ENCODE measurements around the gene ELOVL2. TPM values are rescaled to one million over a fixed set of nuclear protein-coding genes. Genes with fewer than 3 reads are reported as not detected.

Gene ELOVL2
- total and polyA plus RNA-seq, 10 of the 15 experiments (the other 5 are each of a cell fraction or from before 2014, with no cell fraction given), result 0.01 to 0.03 TPM; not detected in 8

DNA sequence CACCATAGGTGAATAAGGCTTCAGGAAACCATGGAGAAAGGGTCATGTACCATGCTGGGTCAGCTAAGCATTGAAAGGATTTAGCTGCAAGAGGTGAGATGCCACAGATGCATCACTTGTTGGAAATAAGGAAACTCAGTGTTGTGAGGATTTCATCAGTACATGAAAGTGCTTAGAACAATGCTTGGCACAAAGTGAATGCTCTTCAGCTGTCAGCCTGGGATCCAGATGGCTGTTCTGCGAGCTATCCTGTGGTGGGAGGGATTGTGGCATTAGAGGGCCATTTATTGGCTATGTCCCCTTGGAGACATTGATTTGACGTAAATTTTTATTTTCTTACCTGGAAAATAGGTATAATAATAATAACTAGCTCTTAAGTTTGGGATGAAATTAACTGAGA lies 53.0 kb downstream of the ELOVL2 start:
- H3K27me3 ChIP-seq (replicated peaks in 1 of 2; ENCODE audit: control insufficient read depth in 2 of 2, insufficient read depth in 2 of 2, low read length in 1 of 2), result no peaks in the 10 kb centered on the region
- H2AFZ ChIP-seq (ENCODE audit: control insufficient read depth, low read depth, low read length), result no peak overlapping the region
- H3K9me3 ChIP-seq (replicated peaks; ENCODE audit: control insufficient read depth, insufficient read depth, low read length), result no peaks in the 10 kb centered on the region
- H3K4me1 ChIP-seq (ENCODE audit: control insufficient read depth, insufficient read depth, low read length), result no peaks in the 10 kb centered on the region
- 27% methylated on average over 2 of the region's 2 CpGs for WGBS (ENCODE audit: insufficient coverage, insufficient replicate concordance, low lambda C conversion rate, missing lambda C conversion rate)
- no peaks in the 10 kb centered on the region for H3K79me2 ChIP-seq (ENCODE audit: control insufficient read depth, insufficient read depth, low read length)
- no peak overlapping the region for H3K4me2 ChIP-seq (ENCODE audit: control insufficient read depth, insufficient read depth)
- H4K20me1 ChIP-seq (ENCODE audit: control insufficient read depth, insufficient read depth), result no peaks in the 10 kb centered on the region
- no TSS peak for BruUV-seq (replicated peaks)
- intact Hi-C loops (cut with micrococcal nuclease; ENCODE audit: unreplicated experiment), result loop anchor here (5.0 kb wide), 1 partner anchor 46 kb away; no protein-coding TSS in a partner anchor
- ChIA-PET CTCF (interaction anchor here (0.7 to 0.9 kb wide), 2 partner anchors 11 to 36 kb away, joined by 3 to 4 read pairs; no protein-coding TSS in a partner anchor), RAD21 (ENCODE audit: unreplicated experiment) (no interaction called here), SMC1A (ENCODE audit: uncharacterized antibody, unreplicated experiment) (interaction anchor here (0.9 kb wide), 1 partner anchor 36 kb away, joined by 4 read pairs; no protein-coding TSS in a partner anchor), POLR2A (no interaction called here)
- in situ Hi-C loops (cut with MboI), result no loop called here
- no peak overlapping the region for H3K9ac ChIP-seq (ENCODE audit: control insufficient read depth, insufficient read depth, low read length)
- ATAC-seq, result no peak
- H3K36me3 ChIP-seq (ENCODE audit: control insufficient read depth in 2 of 2, insufficient read depth in 2 of 2, low read length in 1 of 2), result no peaks in the 10 kb centered on the region
- FAIRE-seq, result no peak
- DNase-seq (ENCODE audit: low read depth, low spot score), result no peak
- H3K4me3 ChIP-seq, result no peak overlapping the region
- H3K27ac ChIP-seq (ENCODE audit: control insufficient read depth, insufficient read depth), result no peak overlapping the region
- TF ChIP-seq MTA3 (IDR thresholded peaks at IDR 0.05; ENCODE audit: borderline replicate concordance, low read length) (no peak), SMAD1 (IDR thresholded peaks at IDR 0.05; ENCODE audit: low read depth, partially characterized antibody) (no peak), ESRRA (IDR thresholded peaks at IDR 0.05; ENCODE audit: low read length) (no peak), SIX5 (IDR thresholded peaks at IDR 0.05; ENCODE audit: low read depth, low read length, severe bottlenecking) (no peak), CREM (IDR thresholded peaks at IDR 0.05; ENCODE audit: low read depth) (no peak), SPI1 (IDR thresholded peaks at IDR 0.05; ENCODE audit: borderline replicate concordance, insufficient read depth, low read depth, low read length) (no peak), WRNIP1 (IDR thresholded peaks at IDR 0.05; ENCODE audit: borderline replicate concordance, low read depth, low read length) (no peak), PAX5 (IDR thresholded peaks at IDR 0.05; ENCODE audit: borderline replicate concordance, low read depth, low read length) (no peak)
- TF ChIP-seq, protein P1, sequence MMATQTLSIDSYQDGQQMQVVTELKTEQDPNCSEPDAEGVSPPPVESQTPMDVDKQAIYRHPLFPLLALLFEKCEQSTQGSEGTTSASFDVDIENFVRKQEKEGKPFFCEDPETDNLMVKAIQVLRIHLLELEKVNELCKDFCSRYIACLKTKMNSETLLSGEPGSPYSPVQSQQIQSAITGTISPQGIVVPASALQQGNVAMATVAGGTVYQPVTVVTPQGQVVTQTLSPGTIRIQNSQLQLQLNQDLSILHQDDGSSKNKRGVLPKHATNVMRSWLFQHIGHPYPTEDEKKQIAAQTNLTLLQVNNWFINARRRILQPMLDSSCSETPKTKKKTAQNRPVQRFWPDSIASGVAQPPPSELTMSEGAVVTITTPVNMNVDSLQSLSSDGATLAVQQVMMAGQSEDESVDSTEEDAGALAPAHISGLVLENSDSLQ (IDR thresholded peaks at IDR 0.05), result no peak
- TF ChIP-seq, protein P2, sequence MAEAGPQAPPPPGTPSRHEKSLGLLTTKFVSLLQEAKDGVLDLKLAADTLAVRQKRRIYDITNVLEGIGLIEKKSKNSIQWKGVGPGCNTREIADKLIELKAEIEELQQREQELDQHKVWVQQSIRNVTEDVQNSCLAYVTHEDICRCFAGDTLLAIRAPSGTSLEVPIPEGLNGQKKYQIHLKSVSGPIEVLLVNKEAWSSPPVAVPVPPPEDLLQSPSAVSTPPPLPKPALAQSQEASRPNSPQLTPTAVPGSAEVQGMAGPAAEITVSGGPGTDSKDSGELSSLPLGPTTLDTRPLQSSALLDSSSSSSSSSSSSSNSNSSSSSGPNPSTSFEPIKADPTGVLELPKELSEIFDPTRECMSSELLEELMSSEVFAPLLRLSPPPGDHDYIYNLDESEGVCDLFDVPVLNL (IDR thresholded peaks at IDR 0.05; ENCODE audit: low read depth, low read length), result no peak
- TF ChIP-seq, protein P3, sequence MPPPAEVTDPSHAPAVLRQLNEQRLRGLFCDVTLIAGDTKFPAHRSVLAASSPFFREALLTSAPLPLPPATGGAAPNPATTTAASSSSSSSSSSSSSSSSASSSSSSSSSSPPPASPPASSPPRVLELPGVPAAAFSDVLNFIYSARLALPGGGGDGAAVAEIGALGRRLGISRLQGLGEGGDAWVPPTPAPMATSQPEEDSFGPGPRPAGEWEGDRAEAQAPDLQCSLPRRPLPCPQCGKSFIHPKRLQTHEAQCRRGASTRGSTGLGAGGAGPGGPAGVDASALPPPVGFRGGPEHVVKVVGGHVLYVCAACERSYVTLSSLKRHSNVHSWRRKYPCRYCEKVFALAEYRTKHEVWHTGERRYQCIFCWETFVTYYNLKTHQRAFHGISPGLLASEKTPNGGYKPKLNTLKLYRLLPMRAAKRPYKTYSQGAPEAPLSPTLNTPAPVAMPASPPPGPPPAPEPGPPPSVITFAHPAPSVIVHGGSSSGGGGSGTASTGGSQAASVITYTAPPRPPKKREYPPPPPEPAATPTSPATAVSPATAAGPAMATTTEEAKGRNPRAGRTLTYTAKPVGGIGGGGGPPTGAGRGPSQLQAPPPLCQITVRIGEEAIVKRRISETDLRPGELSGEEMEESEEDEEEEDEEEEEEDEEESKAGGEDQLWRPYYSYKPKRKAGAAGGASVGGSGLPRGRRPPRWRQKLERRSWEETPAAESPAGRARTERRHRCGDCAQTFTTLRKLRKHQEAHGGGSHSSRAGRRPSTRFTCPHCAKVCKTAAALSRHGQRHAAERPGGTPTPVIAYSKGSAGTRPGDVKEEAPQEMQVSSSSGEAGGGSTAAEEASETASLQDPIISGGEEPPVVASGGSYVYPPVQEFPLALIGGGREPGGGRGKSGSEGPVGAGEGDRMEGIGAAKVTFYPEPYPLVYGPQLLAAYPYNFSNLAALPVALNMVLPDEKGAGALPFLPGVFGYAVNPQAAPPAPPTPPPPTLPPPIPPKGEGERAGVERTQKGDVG (CRISPR knock-in tag; IDR thresholded peaks at IDR 0.05), result no peak
- TF ChIP-seq, protein P4, sequence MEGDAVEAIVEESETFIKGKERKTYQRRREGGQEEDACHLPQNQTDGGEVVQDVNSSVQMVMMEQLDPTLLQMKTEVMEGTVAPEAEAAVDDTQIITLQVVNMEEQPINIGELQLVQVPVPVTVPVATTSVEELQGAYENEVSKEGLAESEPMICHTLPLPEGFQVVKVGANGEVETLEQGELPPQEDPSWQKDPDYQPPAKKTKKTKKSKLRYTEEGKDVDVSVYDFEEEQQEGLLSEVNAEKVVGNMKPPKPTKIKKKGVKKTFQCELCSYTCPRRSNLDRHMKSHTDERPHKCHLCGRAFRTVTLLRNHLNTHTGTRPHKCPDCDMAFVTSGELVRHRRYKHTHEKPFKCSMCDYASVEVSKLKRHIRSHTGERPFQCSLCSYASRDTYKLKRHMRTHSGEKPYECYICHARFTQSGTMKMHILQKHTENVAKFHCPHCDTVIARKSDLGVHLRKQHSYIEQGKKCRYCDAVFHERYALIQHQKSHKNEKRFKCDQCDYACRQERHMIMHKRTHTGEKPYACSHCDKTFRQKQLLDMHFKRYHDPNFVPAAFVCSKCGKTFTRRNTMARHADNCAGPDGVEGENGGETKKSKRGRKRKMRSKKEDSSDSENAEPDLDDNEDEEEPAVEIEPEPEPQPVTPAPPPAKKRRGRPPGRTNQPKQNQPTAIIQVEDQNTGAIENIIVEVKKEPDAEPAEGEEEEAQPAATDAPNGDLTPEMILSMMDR (IDR thresholded peaks at IDR 0.05 in 2 of 3, conservative IDR thresholded peaks at IDR 0.05 in 1 of 3; ENCODE audit: control insufficient read depth in 2 of 3, extremely low read depth in 1 of 3, insufficient read depth in 1 of 3, low read depth in 3 of 3, low read length in 3 of 3), result no peak
- TF ChIP-seq, protein P5, sequence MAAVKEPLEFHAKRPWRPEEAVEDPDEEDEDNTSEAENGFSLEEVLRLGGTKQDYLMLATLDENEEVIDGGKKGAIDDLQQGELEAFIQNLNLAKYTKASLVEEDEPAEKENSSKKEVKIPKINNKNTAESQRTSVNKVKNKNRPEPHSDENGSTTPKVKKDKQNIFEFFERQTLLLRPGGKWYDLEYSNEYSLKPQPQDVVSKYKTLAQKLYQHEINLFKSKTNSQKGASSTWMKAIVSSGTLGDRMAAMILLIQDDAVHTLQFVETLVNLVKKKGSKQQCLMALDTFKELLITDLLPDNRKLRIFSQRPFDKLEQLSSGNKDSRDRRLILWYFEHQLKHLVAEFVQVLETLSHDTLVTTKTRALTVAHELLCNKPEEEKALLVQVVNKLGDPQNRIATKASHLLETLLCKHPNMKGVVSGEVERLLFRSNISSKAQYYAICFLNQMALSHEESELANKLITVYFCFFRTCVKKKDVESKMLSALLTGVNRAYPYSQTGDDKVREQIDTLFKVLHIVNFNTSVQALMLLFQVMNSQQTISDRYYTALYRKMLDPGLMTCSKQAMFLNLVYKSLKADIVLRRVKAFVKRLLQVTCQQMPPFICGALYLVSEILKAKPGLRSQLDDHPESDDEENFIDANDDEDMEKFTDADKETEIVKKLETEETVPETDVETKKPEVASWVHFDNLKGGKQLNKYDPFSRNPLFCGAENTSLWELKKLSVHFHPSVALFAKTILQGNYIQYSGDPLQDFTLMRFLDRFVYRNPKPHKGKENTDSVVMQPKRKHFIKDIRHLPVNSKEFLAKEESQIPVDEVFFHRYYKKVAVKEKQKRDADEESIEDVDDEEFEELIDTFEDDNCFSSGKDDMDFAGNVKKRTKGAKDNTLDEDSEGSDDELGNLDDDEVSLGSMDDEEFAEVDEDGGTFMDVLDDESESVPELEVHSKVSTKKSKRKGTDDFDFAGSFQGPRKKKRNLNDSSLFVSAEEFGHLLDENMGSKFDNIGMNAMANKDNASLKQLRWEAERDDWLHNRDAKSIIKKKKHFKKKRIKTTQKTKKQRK (IDR thresholded peaks at IDR 0.05; ENCODE audit: low read depth, low read length), result no peak

Measured in GM12878 (cell line).